Breast epithelium (tissue), 4 donors: ENCODE data around the gene MYL7. TPM values are rescaled to one million over a fixed set of nuclear protein-coding genes. Genes with fewer than 3 reads are reported as not detected.
"Not testable (repeated sequence)": the region's sequence is repeated elsewhere in the genome, so short reads cannot be mapped to it uniquely, and the experiment has no call there.

Source experiments
- DNase-seq, 2 donors: peaks; one replicate each; pipeline ENCODE4 v3.0.0-alpha.2; 2019; ENCODE audit warnings: low spot score in 2 of 2
- H3K27ac ChIP-seq, 2 donors: fragments of 200-600 bp; sonication (generic) in 1 of 2; one replicate each; pipeline ENCODE4 v1.5.1; 2016 to 2019; ENCODE audit warnings: mild to moderate bottlenecking in 1 of 2
- H3K27me3 ChIP-seq, 2 donors: fragments of 200-600 bp; sonication (generic) in 1 of 2; one replicate each; pipeline versions ENCODE4 v1.5.1 to v1.6.0; 2017 to 2019; ENCODE audit warnings: control low read depth in 1 of 2, mild to moderate bottlenecking in 1 of 2
- H3K36me3 ChIP-seq: fragments of 200-600 bp; one replicate; pipeline ENCODE4 v1.5.1; 2019
- H3K4me1 ChIP-seq, 2 donors: fragments of 200-600 bp; sonication (generic); one replicate each; pipeline ENCODE4 v1.5.1; 2016 to 2019; ENCODE audit warnings: control low read depth in 1 of 2
- H3K4me3 ChIP-seq, 3 donors: fragments of 200-600 bp; sonication (generic); 1 replicate in 2 of 3; 2 replicates in 1 of 3; pipeline ENCODE4 v1.5.1; 2016 to 2019; ENCODE audit warnings: mild to moderate bottlenecking in 3 of 3, moderate library complexity in 2 of 3
- H3K9me3 ChIP-seq, 2 donors: fragments of 200-600 bp; sonication (generic) in 1 of 2; one replicate each; pipeline ENCODE4 v1.5.1; 2016 to 2019; ENCODE audit warnings: control low read depth in 1 of 2
- CTCF ChIP-seq, 3 donors: fragments of 450-650 bp; IDR thresholded peaks; one replicate each; pipeline ENCODE4 v1.5.1; 2016 to 2017; ENCODE audit warnings: antibody characterized with exemption in 3 of 3, mild to moderate bottlenecking in 3 of 3, moderate library complexity in 3 of 3
- POLR2A ChIP-seq: fragments of 450-650 bp; IDR thresholded peaks from one replicate; pipeline ENCODE4 v1.6.1; 2016; ENCODE audit warnings: antibody characterized with exemption, mild to moderate bottlenecking, moderate library complexity
- POLR2AphosphoS5 ChIP-seq, 3 donors: sonication (generic); formaldehyde crosslinking; IDR thresholded peaks; one replicate each; pipeline ENCODE4 v1.6.1; 2017; ENCODE audit warnings: antibody characterized with exemption in 3 of 3
- intact Hi-C: fragments of 100-400 bp; cut with DNase I; formaldehyde crosslinking; loops from one replicate; pipeline ENCODE4 v1.15.1; 2023; ENCODE audit warnings: low total_unique reads
- total RNA-seq, 3 donors: library from RNA; depleted of rRNA; stranded (reverse); fragments of >200 nt; gene quantifications; one replicate each; pipeline ENCODE4 v1.1.0, GENCODE V29; 2016

Gene MYL7
- total RNA-seq, 3 donors from 2014 or later, result 0.73 TPM; not detected in 2

- DNase-seq, result no peak
- Histone ChIP-seq H3K27me3 (no peaks in the 10 kb centered on the region), H3K4me1 (no peaks in the 10 kb centered on the region), H3K36me3 (no peaks in the 10 kb centered on the region), H3K27ac (no peak overlapping the region), H3K9me3 (peaks cover 0 to 11% of the 10 kb centered on the region in 2 donors), H3K4me3 (no peak overlapping the region)
- TF ChIP-seq POLR2A, result no peak
- intact Hi-C loops, result no loop called here
Measured at GRCh38 chr7:44183386-44183785, 42.3 kb upstream of the MYL7 start.

- Histone ChIP-seq H3K4me3 (no peak overlapping the region), H3K27ac (no peak overlapping the region), H3K36me3 (no peaks in the 10 kb centered on the region), H3K9me3 (peaks cover 0 to 11% of the 10 kb centered on the region in 2 donors), H3K27me3 (no peaks in the 10 kb centered on the region), H3K4me1 (no peaks in the 10 kb centered on the region)
- TF ChIP-seq POLR2A (no peak), POLR2AphosphoS5 (IDR thresholded peaks at IDR 0.05) (no peak), CTCF (IDR thresholded peaks at IDR 0.05) (no peak)
- no peak for DNase-seq
- intact Hi-C loops, result no loop called here
Measured at GRCh38 chr7:44182827-44183226, 41.7 kb upstream of the MYL7 start.

GRCh38 chr7:44180631-44181030, 39.5 kb upstream of the MYL7 start:
- no peak for TF ChIP-seq CTCF (IDR thresholded peaks at IDR 0.05)
- no peak for TF ChIP-seq POLR2AphosphoS5 (IDR thresholded peaks at IDR 0.05)
- no peak for TF ChIP-seq POLR2A
- Histone ChIP-seq H3K9me3 (peaks cover 0 to 11% of the 10 kb centered on the region in 2 donors), H3K27ac (no peak overlapping the region), H3K36me3 (no peaks in the 10 kb centered on the region), H3K4me3 (no peak overlapping the region), H3K27me3 (no peaks in the 10 kb centered on the region), H3K4me1 (no peaks in the 10 kb centered on the region)
- intact Hi-C loops, result no loop called here
- DNase-seq, result no peak

- intact Hi-C loops, result no loop called here
- TF ChIP-seq CTCF (IDR thresholded peaks at IDR 0.05) (no peak), POLR2AphosphoS5 (IDR thresholded peaks at IDR 0.05) (no peak), POLR2A (no peak)
- Histone ChIP-seq H3K4me1 (no peaks in the 10 kb centered on the region), H3K4me3 (no peak overlapping the region), H3K36me3 (no peaks in the 10 kb centered on the region), H3K27me3 (no peaks in the 10 kb centered on the region), H3K9me3 (peaks cover 0 to 7% of the 10 kb centered on the region in 2 donors), H3K27ac (no peak overlapping the region)
- DNase-seq, result no peak
Measured at GRCh38 chr7:44177570-44178131, 36.5 kb upstream of the MYL7 start.

GRCh38 chr7:44176486-44176885, 35.4 kb upstream of the MYL7 start:
- intact Hi-C loops, result no loop called here
- no peak overlapping the region for H3K4me3 ChIP-seq
- H3K27me3 ChIP-seq, result no peaks in the 10 kb centered on the region
- DNase-seq, result no peak
- no peaks in the 10 kb centered on the region for H3K9me3 ChIP-seq
- TF ChIP-seq CTCF (IDR thresholded peaks at IDR 0.05) (no peak), POLR2A (no peak), POLR2AphosphoS5 (IDR thresholded peaks at IDR 0.05) (no peak)
- H3K36me3 ChIP-seq, result no peaks in the 10 kb centered on the region
- H3K27ac ChIP-seq, result no peak overlapping the region
- no peaks in the 10 kb centered on the region for H3K4me1 ChIP-seq

GRCh38 chr7:44175730-44176129, 34.6 kb upstream of the MYL7 start:
- no peaks in the 10 kb centered on the region for H3K36me3 ChIP-seq
- DNase-seq, result no peak
- intact Hi-C loops, result no loop called here
- H3K9me3 ChIP-seq, result no peaks in the 10 kb centered on the region
- no peak overlapping the region for H3K27ac ChIP-seq
- TF ChIP-seq POLR2A, result no peak
- TF ChIP-seq CTCF (IDR thresholded peaks at IDR 0.05), result no peak
- no peak for TF ChIP-seq POLR2AphosphoS5 (IDR thresholded peaks at IDR 0.05)
- no peaks in the 10 kb centered on the region for H3K4me1 ChIP-seq
- no peaks in the 10 kb centered on the region for H3K27me3 ChIP-seq
- no peak overlapping the region for H3K4me3 ChIP-seq

GRCh38 chr7:44174694-44174948, 33.5 kb upstream of the MYL7 start:
- DNase-seq, H3K4me3 ChIP-seq, H3K27me3 ChIP-seq, H3K36me3 ChIP-seq, H3K9me3 ChIP-seq, intact Hi-C loops, H3K4me1 ChIP-seq, H3K27ac ChIP-seq: not testable (repeated sequence)
